AG04450 (cell line): Measurements from ENCODE around the gene PPA1. TPM values are rescaled to one million over a fixed set of nuclear protein-coding genes. Genes with fewer than 3 reads are reported as not detected.

ENCODE experiments used
- CTCF ChIA-PET: fragments of 300-600, 350-600 bp; formaldehyde crosslinking; extraction: SDS; loops from one replicate; lab custom pipeline; 2022; ENCODE audit warnings: antibody characterized with exemption, inconsistent platforms; lab: Charles Lee
- POLR2A ChIA-PET: fragments of 350-600 bp; formaldehyde crosslinking; extraction: SDS; loops from one replicate; lab custom pipeline; 2021; ENCODE audit warnings: antibody characterized with exemption, inconsistent platforms; lab: Yijun Ruan, JAX
- DNase-seq: peaks from one replicate; pipeline ENCODE4 v3.0.0-alpha.2; 2011; ENCODE audit warnings: low read depth, low spot score
- H3K27ac ChIP-seq: one replicate; pipeline ENCODE4 v1.5.1; 2012; ENCODE audit warnings: low read depth, low read length, control low read depth
- H3K27me3 ChIP-seq: one replicate; pipeline ENCODE4 v1.6.0; 2012; ENCODE audit warnings: low read length; ENCODE audit not compliant: control insufficient read depth, insufficient read depth
- H3K4me3 ChIP-seq: 2 replicates; pipeline ENCODE4 v1.5.1; 2011; ENCODE audit warnings: mild to moderate bottlenecking, low read depth, low read length, control low read depth
- H3K9me3 ChIP-seq: 2 replicates; pipeline ENCODE4 v1.5.1; 2012; ENCODE audit warnings: low read length; ENCODE audit not compliant: control insufficient read depth, insufficient read depth
- polyA plus RNA-seq: library from polyadenylated mRNA; depleted of rRNA; stranded (reverse); fragments of >200 nt; gene quantifications from 2 replicates; pipeline ENCODE4 v1.2.3, GENCODE V29; 2011
- TF ChIP-seq, protein P1 (sequence below): IDR thresholded peaks from 2 replicates; pipeline ENCODE4 v1.5.1; 2011; ENCODE audit warnings: low read depth, low read length, control low read depth, inconsistent platforms

The PPA1 gene
- polyA plus RNA-seq, 1 experiment, result 227 TPM

DNA sequence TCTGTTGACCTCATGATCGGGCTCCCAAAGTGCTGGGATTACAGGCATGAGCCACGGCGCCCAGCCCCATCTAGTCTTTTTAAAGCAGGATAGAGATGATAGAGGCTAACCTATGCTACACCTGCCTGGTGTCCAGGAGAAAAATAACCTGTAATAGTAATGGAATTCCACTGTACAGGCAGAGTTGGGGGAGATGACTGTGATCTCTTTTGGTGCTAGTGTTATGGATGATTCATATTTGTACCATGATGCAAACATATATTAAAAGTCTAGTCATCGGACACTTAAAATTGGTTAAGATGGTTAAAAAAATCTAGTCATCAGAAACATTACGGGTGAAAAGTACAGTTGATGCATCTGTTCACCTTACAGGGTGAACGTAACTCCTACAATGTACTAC is 56.8 kb downstream of the PPA1 start:
- Histone ChIP-seq H3K27me3 (peaks cover 8% of the 10 kb centered on the region), H3K27ac (no peak overlapping the region), H3K4me3 (no peak overlapping the region), H3K9me3 (peaks cover 6% of the 10 kb centered on the region; the same call in 1 of the 2 replicates)
- ChIA-PET POLR2A (interaction anchor here (0.6 kb wide), 1 partner anchor 9 kb away, joined by 4 read pairs; no protein-coding TSS in a partner anchor), CTCF (interaction anchor here (2.2 kb wide), 1 partner anchor 30 kb away, joined by 9 read pairs; the partner anchor contains the start of gene TYSND1)
- no peak for DNase-seq
- TF ChIP-seq, protein P1, sequence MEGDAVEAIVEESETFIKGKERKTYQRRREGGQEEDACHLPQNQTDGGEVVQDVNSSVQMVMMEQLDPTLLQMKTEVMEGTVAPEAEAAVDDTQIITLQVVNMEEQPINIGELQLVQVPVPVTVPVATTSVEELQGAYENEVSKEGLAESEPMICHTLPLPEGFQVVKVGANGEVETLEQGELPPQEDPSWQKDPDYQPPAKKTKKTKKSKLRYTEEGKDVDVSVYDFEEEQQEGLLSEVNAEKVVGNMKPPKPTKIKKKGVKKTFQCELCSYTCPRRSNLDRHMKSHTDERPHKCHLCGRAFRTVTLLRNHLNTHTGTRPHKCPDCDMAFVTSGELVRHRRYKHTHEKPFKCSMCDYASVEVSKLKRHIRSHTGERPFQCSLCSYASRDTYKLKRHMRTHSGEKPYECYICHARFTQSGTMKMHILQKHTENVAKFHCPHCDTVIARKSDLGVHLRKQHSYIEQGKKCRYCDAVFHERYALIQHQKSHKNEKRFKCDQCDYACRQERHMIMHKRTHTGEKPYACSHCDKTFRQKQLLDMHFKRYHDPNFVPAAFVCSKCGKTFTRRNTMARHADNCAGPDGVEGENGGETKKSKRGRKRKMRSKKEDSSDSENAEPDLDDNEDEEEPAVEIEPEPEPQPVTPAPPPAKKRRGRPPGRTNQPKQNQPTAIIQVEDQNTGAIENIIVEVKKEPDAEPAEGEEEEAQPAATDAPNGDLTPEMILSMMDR, result no peak

DNA sequence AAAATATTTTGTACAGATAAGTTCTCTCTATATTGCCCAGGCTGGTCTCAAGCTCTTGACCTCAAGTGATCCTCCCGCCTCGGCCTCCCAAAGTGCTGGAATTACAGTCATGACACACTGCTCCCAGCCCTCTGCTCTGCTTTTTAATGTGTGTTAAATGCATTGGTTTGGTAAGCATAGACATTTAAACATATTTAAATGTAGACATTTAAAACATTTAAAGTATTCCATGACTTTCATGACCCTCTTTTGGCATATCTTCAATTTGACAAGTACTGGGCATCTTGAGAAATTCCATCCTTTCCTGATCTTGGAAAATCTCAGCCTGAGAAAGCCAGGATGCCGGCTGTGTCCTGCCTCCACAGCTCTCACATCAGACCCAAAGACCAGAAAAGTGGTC is 57.7 kb downstream of the PPA1 start:
- no peak overlapping the region for H3K4me3 ChIP-seq
- TF ChIP-seq, protein P1, result no peak
- DNase-seq, result no peak
- peaks cover 10% of the 10 kb centered on the region for H3K9me3 ChIP-seq
- H3K27me3 ChIP-seq, result peaks cover 5% of the 10 kb centered on the region
- POLR2A ChIA-PET, result interaction anchor here (0.7 to 1.0 kb wide), 2 partner anchors 13 to 15 kb away, joined by 3 to 6 read pairs; no protein-coding TSS in a partner anchor
- CTCF ChIA-PET, result interaction anchor here (0.6 to 0.9 kb wide), 2 partner anchors 50 to 60 kb away, joined by 3 to 5 read pairs; no protein-coding TSS in a partner anchor
- no peak overlapping the region for H3K27ac ChIP-seq

DNA sequence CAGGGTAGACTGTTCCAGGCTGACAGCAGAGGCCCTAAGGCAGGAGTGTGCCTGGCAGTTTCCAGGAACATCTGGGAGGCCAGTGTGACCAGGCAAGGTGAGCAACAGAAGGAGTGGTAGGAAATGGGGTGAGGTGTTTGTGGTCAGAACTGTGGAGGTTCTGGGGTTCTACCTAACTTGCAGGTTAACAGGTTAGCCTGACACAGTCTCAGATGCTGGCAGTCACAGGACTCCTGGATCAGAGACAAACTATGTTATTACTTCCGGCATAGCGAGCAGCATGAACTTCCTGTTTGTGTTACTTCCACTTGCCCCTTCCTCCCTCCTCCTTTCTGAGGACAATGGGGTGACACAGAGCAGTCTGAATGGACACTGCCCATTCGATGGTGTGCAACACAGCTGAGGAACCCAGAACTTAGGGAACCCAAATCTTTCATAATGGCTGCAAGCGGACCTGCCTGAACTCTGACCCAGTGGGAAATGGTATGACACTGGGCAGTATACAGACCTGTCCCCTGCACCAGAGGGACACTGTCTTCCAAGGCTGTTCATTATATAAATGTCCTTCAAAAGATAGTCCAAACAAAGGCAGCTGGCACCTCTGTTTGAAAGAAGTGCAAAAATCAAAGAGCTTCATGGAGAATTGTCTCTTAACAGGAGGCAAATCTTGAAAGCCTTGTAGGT is 59.0 kb downstream of the PPA1 start:
- CTCF ChIA-PET, result interaction anchor here (1.1 kb wide), 1 partner anchor 27 kb away, joined by 3 read pairs; the partner anchor contains the start of gene TYSND1
- POLR2A ChIA-PET, result no interaction called here
- no peak for DNase-seq
- TF ChIP-seq, protein P1, result no peak
- peaks cover 4% of the 10 kb centered on the region for H3K9me3 ChIP-seq
- H3K27me3 ChIP-seq, result no peaks in the 10 kb centered on the region
- no peak overlapping the region for H3K27ac ChIP-seq
- no peak overlapping the region for H3K4me3 ChIP-seq

DNA sequence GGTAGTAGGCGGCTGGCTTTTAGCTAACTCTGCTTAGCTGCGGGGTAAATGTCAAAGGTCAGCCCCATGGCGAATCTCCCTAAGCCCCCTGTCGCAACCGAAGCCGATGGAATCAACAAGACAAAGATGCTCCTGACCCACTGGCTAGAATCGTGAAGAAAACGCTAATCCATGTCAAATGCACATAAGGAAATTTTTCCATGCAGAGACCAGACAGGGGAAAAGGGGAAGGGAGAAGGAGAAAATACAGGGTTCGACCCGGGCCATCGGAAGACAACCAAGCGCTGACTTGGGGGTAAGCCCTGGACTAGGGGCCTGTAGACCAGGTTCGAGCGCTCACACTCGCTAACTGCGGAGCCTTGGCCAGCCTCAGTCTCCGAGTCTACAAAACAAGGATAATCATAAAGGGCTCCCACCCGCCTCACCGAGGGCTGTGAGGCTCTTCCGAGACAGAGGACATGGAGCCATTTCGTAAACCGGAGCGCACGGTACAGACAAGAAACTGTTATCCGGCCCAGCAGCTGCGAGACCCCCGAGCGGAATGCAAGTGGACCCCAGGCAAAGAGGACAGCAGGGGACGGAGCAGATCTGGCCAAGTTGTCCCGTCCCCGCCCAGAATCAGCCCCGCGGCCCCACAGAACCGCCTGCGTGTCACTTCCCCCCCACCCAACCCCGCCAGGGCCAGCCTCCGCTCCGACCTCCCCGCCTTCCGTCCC is 63.4 kb downstream of the PPA1 start:
- Histone ChIP-seq H3K27ac (peak overlapping the region; percentile 85), H3K4me3 (peak overlapping the region; percentile 99), H3K9me3 (peaks cover 4% of the 10 kb centered on the region), H3K27me3 (no peaks in the 10 kb centered on the region)
- TF ChIP-seq, protein P1, result no peak
- DNase-seq, result no peak
- POLR2A ChIA-PET, result interaction anchor here (0.6 to 1.8 kb wide), 20 partner anchors 13 to 495 kb away, joined by 3 to 46 read pairs (median 4); partner anchors contain the start of gene TYSND1
- CTCF ChIA-PET, result interaction anchor here (5.6 kb wide), 1 partner anchor 23 kb away, joined by 37 read pairs; the partner anchor contains the start of gene TYSND1
